Stimulated activated CD4-positive, alpha-beta T cell treated with anti-CD3 and anti-CD28 coated beads, Interleukin-4, amount 100 ng/mL, for 24 hours (primary cell): Measurements from ENCODE around the gene GCNT4.
"Not testable (repeated sequence)": the region's sequence is repeated elsewhere in the genome, so short reads cannot be mapped to it uniquely, and the experiment has no call there.

ENCODE experiments used
- DNase-seq: peaks from one replicate; pipeline ENCODE4 v3.0.0-alpha.2; 2020

Gene GCNT4

GRCh38 chr5:75052192-75053053, at the start of gene GCNT4:
Gene GCNT4, minus strand, starts transcription at chr5:75052558. Its CDS starts 22,521 bp downstream, at chr5:75030037.
- DNase-seq = peak; percentile 34

GRCh38 chr5:75095956-75096355, 43.6 kb upstream of the GCNT4 start:
- not testable (repeated sequence) for DNase-seq

DNA sequence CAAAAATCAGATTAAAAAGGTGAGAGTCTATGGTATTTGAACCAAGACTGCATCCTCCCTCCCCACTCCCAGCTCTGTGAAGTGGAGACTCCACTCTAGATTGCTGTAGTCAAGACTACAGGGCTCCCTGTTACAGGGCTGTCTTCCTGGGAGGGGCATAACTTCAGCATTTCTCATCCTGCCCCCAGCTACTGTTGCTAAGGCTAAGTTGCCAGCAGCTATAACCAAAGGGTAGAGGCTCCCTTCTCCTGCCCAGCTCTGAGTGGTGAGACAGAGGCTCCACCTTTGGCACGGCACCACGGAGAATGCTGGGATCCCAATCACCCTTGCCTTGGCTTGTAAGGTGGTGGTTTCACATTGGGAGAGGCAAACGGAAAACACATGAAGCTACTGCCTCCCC, 39.2 kb upstream of the GCNT4 start:
- no peak for DNase-seq

- no peak for DNase-seq
Observed at GRCh38 chr5:75089662-75090061, 37.3 kb upstream of the GCNT4 start.

DNA sequence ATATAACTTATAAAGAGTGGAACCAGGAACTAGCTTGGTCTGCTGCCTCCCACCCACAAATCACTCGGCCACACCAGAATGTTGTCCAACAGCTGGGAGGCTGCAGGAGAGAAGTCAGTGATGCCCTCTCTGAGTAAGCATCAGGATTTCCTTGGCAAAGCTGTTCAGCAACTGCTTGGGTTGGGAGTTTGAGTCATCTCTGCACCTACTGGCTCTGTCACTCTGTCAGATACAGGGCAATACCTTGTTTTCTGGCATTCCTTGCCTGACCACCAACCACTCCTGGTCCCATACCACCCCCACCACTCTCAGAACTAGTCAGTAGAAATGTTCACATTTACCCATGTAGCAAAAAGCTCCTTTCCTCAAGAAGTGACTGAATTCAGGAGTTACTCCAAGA, 36.8 kb upstream of the GCNT4 start:
- peak; percentile 30 for DNase-seq

DNA sequence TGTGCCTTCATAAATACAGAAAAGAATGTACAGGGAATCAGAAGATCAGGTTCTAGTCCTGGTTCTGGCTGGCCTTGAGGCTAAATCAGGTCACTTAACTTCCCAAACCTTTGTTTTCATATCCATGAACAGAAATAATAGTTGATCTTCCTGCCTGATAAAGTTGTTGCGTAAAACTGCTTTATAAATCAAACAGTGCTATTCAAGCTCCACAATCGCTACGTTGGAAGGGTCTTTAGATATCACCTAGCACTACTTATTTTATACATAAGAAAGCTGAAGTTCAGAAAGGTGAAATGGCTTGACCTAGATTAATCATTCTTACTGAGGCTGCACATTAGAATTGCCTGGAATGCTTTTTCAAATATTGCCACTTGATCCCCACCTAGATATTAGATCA, 36.3 kb upstream of the GCNT4 start:
- DNase-seq = no peak

DNA sequence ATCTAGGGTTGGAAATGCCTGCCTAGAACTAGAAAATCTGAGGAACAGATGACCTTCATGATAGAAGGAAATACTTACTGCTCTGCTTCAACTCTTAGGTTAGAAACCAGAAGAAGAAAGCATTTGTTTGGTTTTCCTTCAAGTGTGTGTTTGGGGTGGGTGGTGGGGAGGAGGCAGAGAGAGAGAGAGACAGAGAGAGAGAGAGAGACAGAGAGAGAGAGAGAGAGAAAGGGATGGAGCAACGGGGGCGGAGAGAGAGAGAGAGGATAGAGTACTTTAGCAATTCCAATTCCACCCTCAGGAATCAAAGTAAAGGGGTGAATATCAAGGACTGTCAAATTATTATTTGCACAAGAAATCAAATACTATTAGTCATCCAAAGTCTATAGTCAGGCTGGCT, 29.2 kb upstream of the GCNT4 start:
- no peak for DNase-seq

GRCh38 chr5:75079346-75079745, 27.0 kb upstream of the GCNT4 start:
- not testable (repeated sequence) for DNase-seq

DNA sequence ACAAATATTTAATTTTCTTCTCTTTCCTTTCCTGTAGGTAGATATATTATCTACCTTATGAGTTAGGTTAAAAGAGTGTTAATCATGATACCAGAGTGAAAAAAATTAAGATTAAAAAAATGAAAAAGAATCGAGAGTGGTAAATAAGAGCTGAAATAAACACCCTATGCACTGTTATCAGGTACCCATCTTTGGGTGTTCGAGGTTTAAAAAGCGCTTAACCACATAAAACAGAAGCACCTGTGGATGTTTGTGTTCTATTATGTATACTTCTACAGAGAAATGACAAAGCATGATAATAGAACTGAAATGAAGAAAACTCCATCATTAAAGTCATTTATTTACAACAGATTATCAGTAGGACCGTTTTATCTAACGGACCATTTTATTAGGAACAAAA, 25.7 kb upstream of the GCNT4 start:
- no peak for DNase-seq

DNA sequence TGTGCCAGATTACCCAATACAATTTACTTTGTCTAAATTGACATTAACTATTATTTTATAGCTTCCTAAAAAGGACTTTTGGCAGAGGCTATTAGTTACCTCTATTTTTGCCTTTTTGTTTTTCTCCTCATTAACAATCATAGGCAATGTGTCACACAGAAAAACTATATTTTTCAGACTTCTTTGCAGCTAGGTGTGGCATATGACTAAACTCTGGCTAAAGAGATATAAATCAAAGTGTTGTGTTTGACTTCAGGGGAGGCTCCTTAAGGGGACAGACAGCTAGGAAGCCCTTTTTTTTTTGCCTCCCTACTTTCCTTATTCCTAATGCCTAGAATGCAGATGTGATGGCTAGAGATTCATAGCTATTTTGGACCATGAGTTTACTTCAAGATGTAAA, 19.7 kb upstream of the GCNT4 start:
- no peak for DNase-seq

DNA sequence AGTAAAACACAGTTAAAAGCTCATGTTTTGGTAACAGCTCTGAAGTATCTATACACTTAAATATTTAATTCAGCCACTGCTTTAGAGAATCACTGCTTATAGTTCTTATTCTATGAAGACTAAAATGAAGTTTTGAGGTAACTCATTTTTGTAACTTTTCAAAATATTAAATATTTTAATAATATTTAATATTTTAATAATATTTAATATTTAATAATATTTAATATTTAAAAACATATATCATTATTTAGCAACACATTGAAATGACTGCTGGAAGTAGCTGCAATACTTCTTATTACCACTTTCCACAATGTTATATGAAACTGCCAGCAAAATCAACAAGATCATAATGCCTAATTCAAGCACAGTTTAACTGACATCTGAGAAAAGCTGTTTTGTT, 18.7 kb upstream of the GCNT4 start:
- no peak for DNase-seq

GRCh38 chr5:75067434-75067833, 15.1 kb upstream of the GCNT4 start:
- no peak for DNase-seq

GRCh38 chr5:75062925-75063531, 10.7 kb upstream of the GCNT4 start:
- no peak for DNase-seq

- peak; percentile 36 for DNase-seq
Observed at GRCh38 chr5:75059912-75060545, 7.7 kb upstream of the GCNT4 start.

- DNase-seq = no peak
Observed at GRCh38 chr5:75058986-75059535, 6.7 kb upstream of the GCNT4 start.

DNA sequence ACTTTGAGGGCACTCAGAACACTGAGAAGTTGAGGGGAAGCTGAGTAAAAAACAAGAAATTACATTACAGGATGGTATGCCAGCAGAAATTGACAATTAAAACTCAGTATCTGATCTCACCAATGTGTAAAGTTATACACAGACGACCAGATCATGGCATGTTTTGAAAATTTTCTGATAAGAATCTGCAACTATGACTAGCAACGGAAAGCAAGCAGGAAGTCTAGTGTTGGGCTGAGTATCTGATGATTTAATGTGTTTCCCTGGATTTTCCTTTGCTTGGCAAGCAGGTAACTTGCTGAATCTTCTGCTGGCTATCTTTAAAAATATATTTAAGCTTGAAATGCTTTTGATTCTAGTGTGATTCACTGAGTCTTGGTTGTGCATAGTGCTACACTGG, 5.2 kb upstream of the GCNT4 start:
- no peak for DNase-seq

- no peak for DNase-seq
Observed at GRCh38 chr5:75055727-75056144, 3.4 kb upstream of the GCNT4 start.

GRCh38 chr5:75054134-75054930, 2.0 kb upstream of the GCNT4 start:
- DNase-seq = no peak

DNA sequence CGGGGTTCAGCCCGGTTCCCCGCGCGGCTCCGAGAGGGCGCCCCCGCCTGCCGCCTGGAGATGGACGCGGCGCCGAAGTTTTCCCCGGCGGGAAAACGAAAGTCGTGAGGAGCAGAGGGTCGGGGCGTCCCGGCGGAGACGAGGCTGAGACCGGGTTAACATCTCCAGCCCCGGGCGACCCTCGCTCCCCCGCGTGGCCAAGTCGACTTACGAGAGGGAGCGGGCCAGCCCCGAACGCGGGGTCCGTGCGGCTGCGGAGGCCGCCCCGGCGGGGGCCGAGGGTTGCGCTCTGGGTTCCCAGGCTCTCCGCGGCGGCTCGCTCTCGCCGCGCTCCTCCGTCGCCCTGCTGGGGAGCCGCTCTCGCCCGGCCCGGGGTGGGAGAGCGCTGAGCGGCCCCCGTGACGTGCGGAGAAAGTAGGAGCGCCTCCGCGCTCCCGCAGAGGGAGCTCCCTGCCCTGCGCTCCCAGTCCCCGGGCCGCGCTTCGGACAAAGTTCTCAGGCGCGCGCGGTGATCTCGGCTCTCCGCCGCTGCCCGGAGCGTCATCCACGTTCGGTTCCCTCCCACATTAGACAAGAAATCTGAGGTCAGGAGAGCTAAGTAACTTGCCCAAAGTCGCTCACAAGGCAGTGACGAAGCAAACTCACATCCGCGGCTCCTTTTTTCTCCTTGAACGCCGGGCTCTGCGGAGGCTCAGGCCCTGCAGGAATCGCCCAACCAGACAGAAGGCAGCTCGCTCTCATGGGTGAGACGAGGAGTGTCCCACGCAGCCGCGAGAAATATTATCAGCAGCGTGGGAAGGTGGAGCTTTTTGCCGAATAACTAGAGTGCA, 1.2 kb upstream of the GCNT4 start:
- peak; percentile 52 for DNase-seq

GRCh38 chr5:75053054-75053303, 621 bp upstream of the GCNT4 start:
- no peak for DNase-seq

GRCh38 chr5:75051217-75051751, 1.1 kb downstream of the GCNT4 start:
- peak; percentile 23 for DNase-seq

- DNase-seq = no peak
Observed at GRCh38 chr5:75050415-75050814, 1.9 kb downstream of the GCNT4 start.
